AG10803 (cell line): Measurements from ENCODE around the gene HSPA8.

Experiments
- DNase-seq: peaks from one replicate; pipeline ENCODE4 v3.0.0; 2010; ENCODE audit warnings: low read depth
- H3K4me3 ChIP-seq: 2 replicates; pipeline ENCODE4 v1.5.1; 2011; ENCODE audit warnings: mild to moderate bottlenecking, low read length, control low read depth
- CTCF ChIP-seq: conservative IDR thresholded peaks from 2 replicates; pipeline ENCODE4 v1.5.1; 2011; ENCODE audit warnings: mild to moderate bottlenecking, low read length, control low read depth, inconsistent platforms

The HSPA8 gene

GRCh38 chr11:123045101-123045500, 16.8 kb downstream of the HSPA8 start:
- no peak for TF ChIP-seq CTCF
- H3K4me3 ChIP-seq, result no peak overlapping the region
- DNase-seq, result no peak

- no peak for TF ChIP-seq CTCF
- H3K4me3 ChIP-seq, result no peak overlapping the region
- no peak for DNase-seq
Observed at GRCh38 chr11:123041185-123041584, 20.8 kb downstream of the HSPA8 start.

- no peak overlapping the region for H3K4me3 ChIP-seq
- DNase-seq, result no peak
- no peak for TF ChIP-seq CTCF
Observed at GRCh38 chr11:123040111-123040432, 21.9 kb downstream of the HSPA8 start.

DNA sequence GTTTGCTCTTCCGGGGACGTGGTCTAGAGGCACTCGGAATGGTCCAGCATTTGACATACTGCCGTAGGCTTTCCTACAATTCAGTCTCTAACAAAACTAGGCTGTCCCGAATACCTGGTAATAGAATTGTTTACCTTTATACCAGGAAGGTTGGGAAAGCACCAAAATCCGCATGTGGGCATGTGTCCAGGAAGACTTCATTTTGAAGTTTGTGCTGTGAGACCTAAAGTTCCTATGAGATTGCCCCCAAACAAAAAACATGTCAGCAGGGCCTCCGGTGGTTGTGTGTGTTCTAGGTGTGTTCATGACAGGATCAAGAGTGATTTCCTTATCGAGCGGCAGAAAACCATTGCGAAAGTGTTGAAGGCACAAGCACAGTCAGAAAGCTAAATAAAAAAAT, 26.1 kb downstream of the HSPA8 start:
- no peak overlapping the region for H3K4me3 ChIP-seq
- no peak for TF ChIP-seq CTCF
- DNase-seq, result no peak

- no peak for DNase-seq
- no peak for TF ChIP-seq CTCF
Observed at GRCh38 chr11:123034597-123034996, 27.3 kb downstream of the HSPA8 start.

DNA sequence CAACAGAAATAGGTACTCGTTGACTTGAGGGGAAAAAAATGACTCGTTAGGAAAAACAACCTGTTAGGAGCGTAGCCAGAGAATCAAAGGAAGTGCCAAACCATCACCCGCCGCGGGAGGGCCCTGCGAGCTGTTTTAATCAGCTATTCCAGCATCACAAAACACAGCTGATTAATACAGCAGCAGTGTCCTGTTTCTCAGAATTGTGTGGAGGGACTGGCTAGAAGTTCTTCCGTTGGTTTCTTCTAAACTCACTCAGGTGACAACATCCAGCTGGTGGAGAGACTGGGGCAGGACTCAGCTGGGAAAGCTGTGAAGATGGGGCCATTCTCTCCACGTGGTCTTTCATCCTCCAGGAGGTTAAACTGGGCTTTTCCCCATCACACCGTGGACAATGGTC, 28.0 kb downstream of the HSPA8 start:
- DNase-seq, result no peak
- H3K4me3 ChIP-seq, result no peak overlapping the region
- TF ChIP-seq CTCF, result peak; percentile 25

More at GRCh38 chr11:123034597-123034996, 27.3 kb downstream of the HSPA8 start:
- no peak overlapping the region for H3K4me3 ChIP-seq

DNA sequence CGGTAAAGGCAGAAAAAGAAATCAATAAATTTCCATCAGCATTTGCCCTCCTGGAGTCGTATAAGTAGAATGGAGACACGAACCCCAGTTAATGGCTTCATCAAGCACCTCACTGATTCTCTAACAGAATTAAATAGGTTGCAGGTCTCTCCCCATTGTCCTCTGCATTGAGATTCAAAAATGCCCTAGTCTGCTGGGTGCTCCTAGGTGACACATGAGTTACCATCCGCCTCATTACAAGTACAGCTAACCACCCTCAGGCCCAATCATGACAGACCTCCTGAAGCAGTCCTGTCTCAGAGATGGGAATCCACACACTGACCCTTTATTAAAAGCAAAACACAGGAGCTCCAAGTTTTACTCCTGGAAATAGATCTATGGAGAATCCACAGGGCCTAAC, 31.4 kb downstream of the HSPA8 start:
- H3K4me3 ChIP-seq, result no peak overlapping the region
- DNase-seq, result no peak
- no peak for TF ChIP-seq CTCF
